Measurements from ENCODE around the gene ADISSP.

DNA sequence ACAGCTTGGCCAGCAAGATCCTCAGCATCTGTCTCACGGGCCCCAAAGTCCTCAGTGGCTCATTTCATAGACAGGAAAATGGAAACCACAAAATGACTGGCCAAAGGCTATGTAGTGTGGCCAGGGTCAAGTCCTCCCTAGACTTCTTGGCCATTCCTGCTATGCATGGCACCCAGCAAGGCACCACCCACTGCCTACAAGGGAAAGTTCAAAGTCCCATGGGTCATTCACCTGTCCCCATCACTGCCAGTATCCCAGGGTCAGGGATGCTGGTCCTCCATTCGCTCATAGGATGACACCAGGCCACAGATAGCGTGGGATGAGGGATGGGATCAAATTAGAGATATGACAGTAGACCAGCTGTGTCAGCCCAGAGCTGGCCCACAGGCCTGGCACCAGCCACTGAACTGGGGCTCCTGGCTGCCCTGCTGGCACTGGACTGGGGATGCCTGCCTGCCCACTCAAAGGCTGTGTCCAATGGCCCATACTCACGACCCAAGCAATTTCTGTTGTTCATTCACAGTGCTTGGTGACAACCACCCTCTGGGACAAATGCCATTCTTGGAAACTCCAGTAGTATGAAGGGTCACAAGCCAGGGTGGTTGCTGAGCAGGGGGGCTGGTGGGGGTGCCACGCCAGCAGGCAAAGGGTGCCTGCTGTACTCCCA is 11.6 kb downstream of the ADISSP start:
- TF ChIP-seq CTCF (conservative IDR thresholded peaks at IDR 0.05; ENCODE audit: low read depth, low read length) (no peak), EZH2 (IDR thresholded peaks at IDR 0.05; ENCODE audit: borderline replicate concordance, low read depth, low read length, poor library complexity, severe bottlenecking) (no peak)
